Activated gamma-delta T cell treated with Interleukin-2 at 50 U/mL for 16 hours (primary cell): ENCODE data around the gene CHADL.
"Not testable (repeated sequence)": the region's sequence is repeated elsewhere in the genome, so short reads cannot be mapped to it uniquely, and the experiment has no call there.

ENCODE experiments used
- DNase-seq: peaks from one replicate; pipeline ENCODE4 v3.0.0-alpha.2; 2020

CHADL gene

DNA sequence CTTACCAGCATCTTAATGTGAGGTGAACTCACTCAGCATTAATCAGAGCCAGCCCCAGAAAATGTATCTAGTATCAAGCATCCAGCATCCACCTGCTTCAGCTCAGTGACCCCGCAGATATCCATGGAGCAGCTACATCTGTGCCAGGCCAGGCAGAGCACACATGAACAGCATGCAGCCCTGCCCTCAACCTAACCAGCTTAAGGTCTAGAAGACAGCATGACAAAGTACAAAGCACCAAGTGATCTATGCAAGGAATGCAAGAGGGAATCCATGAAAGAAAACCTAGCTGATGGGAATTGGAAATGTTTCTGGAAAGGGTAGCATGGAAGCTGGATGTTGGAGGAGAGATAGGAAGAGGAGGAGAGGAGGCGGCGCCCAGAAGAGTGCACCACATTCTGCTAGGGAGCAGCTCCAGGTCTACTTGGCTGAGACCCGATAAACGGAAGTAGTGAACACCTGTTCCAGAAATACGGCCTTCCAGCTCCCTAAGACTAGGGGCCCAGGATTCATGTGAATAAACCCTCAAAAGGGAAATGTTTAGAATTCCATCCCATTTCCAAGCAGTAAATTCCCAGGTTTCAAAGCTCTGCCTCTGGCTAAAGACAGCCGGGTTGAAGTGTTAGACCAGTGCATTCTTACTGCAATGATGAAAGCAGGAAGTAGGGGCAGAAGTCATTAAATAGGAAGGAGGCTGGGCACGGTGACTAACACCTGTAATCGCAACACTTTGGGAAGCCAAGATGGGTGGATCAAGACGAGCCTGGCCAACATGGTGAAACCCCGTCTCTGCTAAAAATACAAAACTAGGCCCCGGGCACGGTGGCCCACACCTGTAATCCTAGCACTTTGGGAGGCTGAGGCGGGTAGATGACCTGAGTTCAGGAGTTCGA, 59.1 kb downstream of the CHADL start:
- DNase-seq = no peak

GRCh38 chr22:41180926-41181325, 59.8 kb downstream of the CHADL start:
- DNase-seq = no peak

- not testable (repeated sequence) for DNase-seq
Measured at GRCh38 chr22:41180362-41180761, 60.4 kb downstream of the CHADL start.
